ENCODE data around the gene FAM229B. TPM values are rescaled to one million over a fixed set of nuclear protein-coding genes. Genes with fewer than 3 reads are reported as not detected.

The FAM229B gene
- total and polyA plus RNA-seq, 9 of the 15 experiments (the other 6 are each of a cell fraction or from before 2014, with no cell fraction given): 3.3 to 17.4 (median 5.8) TPM

DNA sequence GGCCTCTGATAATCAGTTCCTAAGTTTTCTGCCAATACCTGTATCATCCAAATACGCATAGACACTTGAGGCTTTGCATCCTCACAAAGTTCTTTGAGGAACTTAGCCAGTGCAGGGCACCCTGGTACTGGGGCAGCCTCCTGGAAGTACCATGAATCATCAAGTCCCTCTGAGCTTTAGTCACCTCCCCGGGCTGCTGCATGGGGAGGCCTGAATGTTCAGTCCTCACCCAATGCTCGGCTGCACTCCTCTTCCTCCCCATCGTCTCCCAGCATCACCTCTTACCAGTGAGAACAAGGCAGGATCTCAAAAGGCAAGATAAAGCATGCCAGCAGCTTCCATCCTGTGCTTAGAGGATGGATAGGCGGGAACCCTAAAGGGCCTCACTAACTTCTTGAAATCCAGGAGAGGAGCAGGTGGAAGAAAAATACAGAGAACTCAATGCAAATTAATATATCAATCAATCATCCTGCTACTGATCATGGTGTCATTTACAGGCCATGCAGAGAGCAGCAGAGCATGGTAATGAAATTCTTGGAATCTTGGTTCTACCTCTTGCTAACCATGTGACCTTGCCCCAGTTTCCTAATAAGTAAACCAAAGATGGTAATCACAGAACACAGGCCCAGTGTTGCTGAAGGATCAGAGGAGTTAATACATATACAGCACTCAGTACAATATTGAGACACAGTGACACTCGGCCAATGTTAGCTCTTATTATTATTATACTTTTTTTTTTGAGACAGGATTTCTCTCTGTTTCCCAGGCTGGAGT is 38.2 kb upstream of the FAM229B start:
- H3K4me2 ChIP-seq (ENCODE audit: insufficient read depth, low read length): no peak overlapping the region
- no peak for DNase-seq (ENCODE audit: extremely low read depth in 1 of 4, low spot score in 3 of 4)
- no peak overlapping the region for H3K27ac ChIP-seq (ENCODE audit: extremely low read depth, low read depth, low read length)
- H3K4me1 ChIP-seq (replicated peaks in 1 of 2; ENCODE audit: control insufficient read depth in 2 of 2, insufficient read depth in 2 of 2, low read length in 2 of 2): peaks cover 0 to 4% of the 10 kb centered on the region in 2 experiments; a peak in 2 of 5 replicates
- no peak overlapping the region for H3K4me3 ChIP-seq
- no peak for ATAC-seq
- H3K9me3 ChIP-seq (replicated peaks; ENCODE audit: control insufficient read depth, insufficient read depth, low read depth, low read length): no peaks in the 10 kb centered on the region
- no peak overlapping the region for H3K9ac ChIP-seq (ENCODE audit: insufficient read depth in 1 of 2, low read depth in 2 of 2, low read length in 2 of 2)
- ChIA-PET CTCF (ENCODE audit: low intra/inter-chr PET ratio) (no interaction called here), POLR2A (interaction anchor here (0.6 kb wide), 2 partner anchors 120 to 338 kb away, joined by 4 to 5 read pairs; no protein-coding TSS in a partner anchor)
- peaks cover 15 to 31% of the 10 kb centered on the region in 2 experiments for H3K27me3 ChIP-seq (ENCODE audit: control insufficient read depth in 2 of 2, insufficient read depth in 2 of 2, low read length in 2 of 2)
- no peak overlapping the region for H2AFZ ChIP-seq (ENCODE audit: low read depth, low read length)
- BruUV-seq (replicated peaks): no TSS peak
- FAIRE-seq: no peak
- 11% methylated on average over 6 of the region's 6 CpGs for WGBS (ENCODE audit: insufficient coverage, low coverage, missing lambda C conversion rate)
- no peaks in the 10 kb centered on the region for H3K79me2 ChIP-seq (ENCODE audit: control insufficient read depth, insufficient read depth, low read length)
- H3K9me1 ChIP-seq (ENCODE audit: control insufficient read depth, insufficient read depth, low read length): no peaks in the 10 kb centered on the region
- intact Hi-C loops (cut with micrococcal nuclease) (no loop called here), in situ Hi-C loops (cut with MboI) (no loop called here)
- no peaks in the 10 kb centered on the region for H4K20me1 ChIP-seq (replicated peaks; ENCODE audit: control insufficient read depth, insufficient read depth, low read length)
- no peaks in the 10 kb centered on the region for H3K36me3 ChIP-seq (ENCODE audit: control insufficient read depth, insufficient read depth, low read length)
- TF ChIP-seq, protein P1, sequence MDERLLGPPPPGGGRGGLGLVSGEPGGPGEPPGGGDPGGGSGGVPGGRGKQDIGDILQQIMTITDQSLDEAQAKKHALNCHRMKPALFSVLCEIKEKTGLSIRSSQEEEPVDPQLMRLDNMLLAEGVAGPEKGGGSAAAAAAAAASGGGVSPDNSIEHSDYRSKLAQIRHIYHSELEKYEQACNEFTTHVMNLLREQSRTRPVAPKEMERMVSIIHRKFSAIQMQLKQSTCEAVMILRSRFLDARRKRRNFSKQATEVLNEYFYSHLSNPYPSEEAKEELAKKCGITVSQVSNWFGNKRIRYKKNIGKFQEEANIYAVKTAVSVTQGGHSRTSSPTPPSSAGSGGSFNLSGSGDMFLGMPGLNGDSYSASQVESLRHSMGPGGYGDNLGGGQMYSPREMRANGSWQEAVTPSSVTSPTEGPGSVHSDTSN (CRISPR knock-in tag; IDR thresholded peaks at IDR 0.05; ENCODE audit: low read depth): no peak
- TF ChIP-seq, protein P1 (tag; conservative IDR thresholded peaks at IDR 0.05; ENCODE audit: low read depth): peak; percentile 37; the same call in 1 of the 2 replicates
- TF ChIP-seq SMARCE1 (IDR thresholded peaks at IDR 0.05): no peak
- TF ChIP-seq, protein P2, sequence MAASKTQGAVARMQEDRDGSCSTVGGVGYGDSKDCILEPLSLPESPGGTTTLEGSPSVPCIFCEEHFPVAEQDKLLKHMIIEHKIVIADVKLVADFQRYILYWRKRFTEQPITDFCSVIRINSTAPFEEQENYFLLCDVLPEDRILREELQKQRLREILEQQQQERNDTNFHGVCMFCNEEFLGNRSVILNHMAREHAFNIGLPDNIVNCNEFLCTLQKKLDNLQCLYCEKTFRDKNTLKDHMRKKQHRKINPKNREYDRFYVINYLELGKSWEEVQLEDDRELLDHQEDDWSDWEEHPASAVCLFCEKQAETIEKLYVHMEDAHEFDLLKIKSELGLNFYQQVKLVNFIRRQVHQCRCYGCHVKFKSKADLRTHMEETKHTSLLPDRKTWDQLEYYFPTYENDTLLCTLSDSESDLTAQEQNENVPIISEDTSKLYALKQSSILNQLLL (CRISPR knock-in tag; IDR thresholded peaks at IDR 0.05; ENCODE audit: borderline replicate concordance): no peak
- peak; percentile 33 for TF ChIP-seq MEIS2 (IDR thresholded peaks at IDR 0.05; ENCODE audit: partially characterized antibody)
